GM23338 (cell line): ENCODE data around the gene NEU4. TPM values are rescaled to one million over a fixed set of nuclear protein-coding genes. Genes with fewer than 3 reads are reported as not detected.

Experiments
- ATAC-seq: fragments of 200-7000 bp; cut with Tn5 transposase; 3 replicates; pipeline ENCODE4 v1.9.1; 2020
- DNase-seq: peaks from one replicate; pipeline ENCODE4 v3.0.0-alpha.2; 2015; ENCODE audit warnings: low spot score
- H2AFZ ChIP-seq: fragments of 200-600 bp; sonication (generic); 2 replicates; pipeline ENCODE4 v1.8.0; 2016; ENCODE audit warnings: antibody characterized with exemption, mild to moderate bottlenecking, moderate library complexity
- H3F3A ChIP-seq: fragments of 200-600 bp; sonication (generic); replicated peaks from 2 replicates; pipeline ENCODE4 v1.8.0; 2017; ENCODE audit warnings: antibody characterized with exemption, mixed run types, low read depth
- H3K27ac ChIP-seq: fragments of 200-600 bp; sonication (generic); 2 replicates; pipeline ENCODE4 v1.6.1; 2016; ENCODE audit warnings: low read depth
- H3K27me3 ChIP-seq: fragments of 200-600 bp; sonication (generic); 2 replicates; pipeline ENCODE4 v1.8.0; 2016; ENCODE audit warnings: mild to moderate bottlenecking, mixed run types, moderate library complexity; ENCODE audit not compliant: insufficient read depth
- H3K36me3 ChIP-seq: fragments of 200-600 bp; sonication (generic); 2 replicates; pipeline ENCODE4 v1.8.0; 2016; ENCODE audit warnings: mild to moderate bottlenecking; ENCODE audit not compliant: insufficient read depth
- H3K4me1 ChIP-seq: fragments of 200-600 bp; sonication (generic); 2 replicates; pipeline ENCODE4 v1.8.0; 2016; ENCODE audit warnings: mild to moderate bottlenecking, moderate library complexity; ENCODE audit not compliant: insufficient read depth
- H3K4me2 ChIP-seq: fragments of 200-600 bp; sonication (generic); 2 replicates; pipeline ENCODE4 v1.7.1; 2017; ENCODE audit warnings: mixed run types
- H3K4me3 ChIP-seq: fragments of 200-600 bp; sonication (generic); 2 replicates; pipeline ENCODE4 v1.6.1; 2016; ENCODE audit warnings: mixed run types
- H3K79me2 ChIP-seq: fragments of 200-600 bp; sonication (generic); replicated peaks from 2 replicates; pipeline ENCODE4 v1.8.0; 2017; ENCODE audit warnings: mild to moderate bottlenecking; ENCODE audit not compliant: insufficient read depth
- H3K9me2 ChIP-seq: fragments of 200-600 bp; sonication (generic); 2 replicates; pipeline ENCODE4 v1.8.0; 2017; ENCODE audit not compliant: insufficient read depth
- H4K20me1 ChIP-seq: fragments of 200-600 bp; sonication (generic); replicated peaks from 2 replicates; pipeline ENCODE4 v1.8.0; 2017; ENCODE audit warnings: mild to moderate bottlenecking; ENCODE audit not compliant: insufficient read depth
- H3K27ac Mint-ChIP-seq: 2 replicates; pipeline ENCODE4 v1.8.0; 2020; ENCODE audit warnings: inconsistent platforms, mild to moderate bottlenecking, moderate library complexity, mixed read lengths
- H3K27me3 Mint-ChIP-seq: 3 replicates; pipeline ENCODE4 v1.8.0; 2022; ENCODE audit warnings: low read depth, mild to moderate bottlenecking, moderate library complexity, mixed read lengths, inconsistent platforms; ENCODE audit not compliant: insufficient read depth, poor library complexity
- H3K36me3 Mint-ChIP-seq: 3 replicates; pipeline ENCODE4 v1.8.0; 2021; ENCODE audit warnings: low read depth, mild to moderate bottlenecking, inconsistent platforms, moderate library complexity, mixed read lengths
- H3K4me1 Mint-ChIP-seq: 3 replicates; pipeline ENCODE4 v1.8.0; 2020; ENCODE audit warnings: mild to moderate bottlenecking, inconsistent platforms, mixed read lengths
- H3K4me3 Mint-ChIP-seq: 3 replicates; pipeline ENCODE4 v1.8.0; 2021; ENCODE audit warnings: moderate library complexity, mild to moderate bottlenecking, inconsistent platforms, mixed read lengths
- H3K9me3 Mint-ChIP-seq: 3 replicates; pipeline ENCODE4 v1.8.0; 2020; ENCODE audit warnings: moderate library complexity, mild to moderate bottlenecking, inconsistent platforms, mixed read lengths
- CREB1 ChIP-seq: fragments of 250-450 bp; sonication (Bioruptor Pico); IDR thresholded peaks from 2 replicates; pipeline ENCODE4 v1.5.0; 2020; ENCODE audit warnings: low read depth, mild to moderate bottlenecking, moderate library complexity
- EZH2 ChIP-seq: fragments of 200-600 bp; sonication (generic); IDR thresholded peaks from one replicate; pipeline ENCODE4 v1.8.0; 2017; ENCODE audit warnings: antibody characterized with exemption, mild to moderate bottlenecking, low read depth; ENCODE audit not compliant: unreplicated experiment
- EZH2phosphoT487 ChIP-seq: fragments of 200-600 bp; sonication (generic); IDR thresholded peaks from one replicate; pipeline ENCODE4 v1.8.1; 2018; ENCODE audit warnings: antibody characterized with exemption; ENCODE audit not compliant: unreplicated experiment
- JUNB ChIP-seq: IDR thresholded peaks from one replicate; pipeline ENCODE4 v1.6.1; 2016; ENCODE audit warnings: antibody characterized with exemption; ENCODE audit not compliant: unreplicated experiment
- NANOG ChIP-seq: IDR thresholded peaks from 2 replicates; pipeline ENCODE4 v1.6.1; 2016; ENCODE audit warnings: antibody characterized with exemption, borderline replicate concordance
- POLR2AphosphoS5 ChIP-seq: IDR thresholded peaks from 2 replicates; pipeline ENCODE4 v1.6.1; 2016; ENCODE audit warnings: antibody characterized with exemption, low read depth
- ZNF114 ChIP-seq: fragments of 250-450 bp; sonication (Bioruptor Pico); IDR thresholded peaks from 2 replicates; pipeline ENCODE4 v1.5.0; 2020; ENCODE audit warnings: mild to moderate bottlenecking, moderate library complexity
- ZNF331 ChIP-seq: fragments of 250-450 bp; sonication (Bioruptor Pico); IDR thresholded peaks from 2 replicates; pipeline ENCODE4 v1.5.0; 2020; ENCODE audit warnings: low read depth, mild to moderate bottlenecking, moderate library complexity
- polyA plus RNA-seq: library from polyadenylated mRNA; unstranded; fragments of >200 nt; fragmentation: Nextera tagmentation; extraction: Ambion mirVana; gene quantifications from 2 replicates; pipeline ENCODE4 v1.2.1, GENCODE V29; 2016
- total RNA-seq: library from RNA; depleted of rRNA; stranded (reverse); fragments of >200 nt; shearing (Covaris generic); gene quantifications from 2 replicates; pipeline ENCODE4 v1.2.3, GENCODE V29; 2014
- TF ChIP-seq, protein P1 (sequence below): IDR thresholded peaks from one replicate; pipeline ENCODE4 v1.6.1; 2018; ENCODE audit warnings: antibody characterized with exemption; ENCODE audit not compliant: unreplicated experiment
- TF ChIP-seq, protein P2 (sequence below): IDR thresholded peaks from 2 replicates; pipeline ENCODE4 v1.6.1; 2016; ENCODE audit warnings: antibody characterized with exemption

The NEU4 gene
- total and polyA plus RNA-seq, 2 experiments from 2014 or later, result 0.29 to 1.2 TPM

DNA sequence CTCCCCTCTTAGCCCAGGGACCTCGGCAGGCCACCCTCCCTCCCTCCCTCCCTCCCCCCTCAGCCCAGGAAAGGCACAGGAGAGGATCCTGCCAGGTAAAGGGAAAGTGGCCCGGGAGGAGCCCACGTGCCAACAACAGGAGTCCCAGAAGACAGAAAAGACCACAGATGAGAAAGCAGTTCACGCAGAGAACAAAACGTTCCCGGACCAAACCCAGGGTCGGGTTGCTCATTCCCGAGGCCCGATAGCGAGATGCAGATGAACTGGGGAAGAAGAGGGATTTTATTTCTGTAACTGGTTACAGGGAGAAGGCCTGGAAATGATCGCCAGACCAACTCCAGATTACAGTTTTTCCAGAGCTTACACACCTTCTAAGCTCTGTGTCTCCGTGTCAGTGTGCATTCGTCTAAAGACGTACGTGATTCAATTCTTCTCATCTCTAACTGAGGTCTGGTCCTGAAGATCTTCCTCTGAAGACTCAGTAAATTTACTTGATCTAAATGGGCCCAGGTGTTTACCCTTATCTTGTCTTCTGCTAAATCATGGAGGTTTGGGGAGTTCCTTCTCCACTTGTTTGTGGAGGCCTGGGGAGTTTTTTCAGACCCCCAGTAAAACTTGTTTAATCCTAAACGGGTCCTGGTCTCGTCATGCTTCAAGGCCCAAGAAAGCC is 807 bp upstream of the NEU4 start:
- H3K27ac Mint-ChIP-seq, result no peak overlapping the region
- no peaks in the 10 kb centered on the region; the same call in 2 of the 3 replicates for H3K36me3 Mint-ChIP-seq
- Histone ChIP-seq H2AFZ (peak overlapping the region; percentile 70; the same call in 1 of the 2 replicates), H4K20me1 (no peaks in the 10 kb centered on the region), H3K79me2 (no peaks in the 10 kb centered on the region), H3K9me2 (no peaks in the 10 kb centered on the region), H3K4me2 (peak overlapping the region; percentile 49; the same call in 1 of the 2 replicates), H3K27ac (no peak overlapping the region), H3K4me3 (no peak overlapping the region), H3F3A (peaks cover 11% of the 10 kb centered on the region; the same call in 1 of the 2 replicates), H3K36me3 (no peaks in the 10 kb centered on the region), H3K27me3 (peaks cover 17% of the 10 kb centered on the region), H3K4me1 (peaks cover 16% of the 10 kb centered on the region; the same call in 1 of the 2 replicates)
- H3K4me1 Mint-ChIP-seq, result peaks cover 14% of the 10 kb centered on the region
- H3K9me3 Mint-ChIP-seq, result no peaks in the 10 kb centered on the region
- H3K27me3 Mint-ChIP-seq, result peaks cover 27% of the 10 kb centered on the region
- H3K4me3 Mint-ChIP-seq, result peak overlapping the region; percentile 34; the same call in 1 of the 3 replicates
- TF ChIP-seq JUNB (no peak), ZNF114 (CRISPR knock-in tag) (no peak), ZNF331 (no peak), EZH2phosphoT487 (no peak), POLR2AphosphoS5 (no peak)
- TF ChIP-seq, protein P1, sequence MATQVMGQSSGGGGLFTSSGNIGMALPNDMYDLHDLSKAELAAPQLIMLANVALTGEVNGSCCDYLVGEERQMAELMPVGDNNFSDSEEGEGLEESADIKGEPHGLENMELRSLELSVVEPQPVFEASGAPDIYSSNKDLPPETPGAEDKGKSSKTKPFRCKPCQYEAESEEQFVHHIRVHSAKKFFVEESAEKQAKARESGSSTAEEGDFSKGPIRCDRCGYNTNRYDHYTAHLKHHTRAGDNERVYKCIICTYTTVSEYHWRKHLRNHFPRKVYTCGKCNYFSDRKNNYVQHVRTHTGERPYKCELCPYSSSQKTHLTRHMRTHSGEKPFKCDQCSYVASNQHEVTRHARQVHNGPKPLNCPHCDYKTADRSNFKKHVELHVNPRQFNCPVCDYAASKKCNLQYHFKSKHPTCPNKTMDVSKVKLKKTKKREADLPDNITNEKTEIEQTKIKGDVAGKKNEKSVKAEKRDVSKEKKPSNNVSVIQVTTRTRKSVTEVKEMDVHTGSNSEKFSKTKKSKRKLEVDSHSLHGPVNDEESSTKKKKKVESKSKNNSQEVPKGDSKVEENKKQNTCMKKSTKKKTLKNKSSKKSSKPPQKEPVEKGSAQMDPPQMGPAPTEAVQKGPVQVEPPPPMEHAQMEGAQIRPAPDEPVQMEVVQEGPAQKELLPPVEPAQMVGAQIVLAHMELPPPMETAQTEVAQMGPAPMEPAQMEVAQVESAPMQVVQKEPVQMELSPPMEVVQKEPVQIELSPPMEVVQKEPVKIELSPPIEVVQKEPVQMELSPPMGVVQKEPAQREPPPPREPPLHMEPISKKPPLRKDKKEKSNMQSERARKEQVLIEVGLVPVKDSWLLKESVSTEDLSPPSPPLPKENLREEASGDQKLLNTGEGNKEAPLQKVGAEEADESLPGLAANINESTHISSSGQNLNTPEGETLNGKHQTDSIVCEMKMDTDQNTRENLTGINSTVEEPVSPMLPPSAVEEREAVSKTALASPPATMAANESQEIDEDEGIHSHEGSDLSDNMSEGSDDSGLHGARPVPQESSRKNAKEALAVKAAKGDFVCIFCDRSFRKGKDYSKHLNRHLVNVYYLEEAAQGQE, result no peak
- DNase-seq, result peak; percentile 52
- no peak for ATAC-seq

DNA sequence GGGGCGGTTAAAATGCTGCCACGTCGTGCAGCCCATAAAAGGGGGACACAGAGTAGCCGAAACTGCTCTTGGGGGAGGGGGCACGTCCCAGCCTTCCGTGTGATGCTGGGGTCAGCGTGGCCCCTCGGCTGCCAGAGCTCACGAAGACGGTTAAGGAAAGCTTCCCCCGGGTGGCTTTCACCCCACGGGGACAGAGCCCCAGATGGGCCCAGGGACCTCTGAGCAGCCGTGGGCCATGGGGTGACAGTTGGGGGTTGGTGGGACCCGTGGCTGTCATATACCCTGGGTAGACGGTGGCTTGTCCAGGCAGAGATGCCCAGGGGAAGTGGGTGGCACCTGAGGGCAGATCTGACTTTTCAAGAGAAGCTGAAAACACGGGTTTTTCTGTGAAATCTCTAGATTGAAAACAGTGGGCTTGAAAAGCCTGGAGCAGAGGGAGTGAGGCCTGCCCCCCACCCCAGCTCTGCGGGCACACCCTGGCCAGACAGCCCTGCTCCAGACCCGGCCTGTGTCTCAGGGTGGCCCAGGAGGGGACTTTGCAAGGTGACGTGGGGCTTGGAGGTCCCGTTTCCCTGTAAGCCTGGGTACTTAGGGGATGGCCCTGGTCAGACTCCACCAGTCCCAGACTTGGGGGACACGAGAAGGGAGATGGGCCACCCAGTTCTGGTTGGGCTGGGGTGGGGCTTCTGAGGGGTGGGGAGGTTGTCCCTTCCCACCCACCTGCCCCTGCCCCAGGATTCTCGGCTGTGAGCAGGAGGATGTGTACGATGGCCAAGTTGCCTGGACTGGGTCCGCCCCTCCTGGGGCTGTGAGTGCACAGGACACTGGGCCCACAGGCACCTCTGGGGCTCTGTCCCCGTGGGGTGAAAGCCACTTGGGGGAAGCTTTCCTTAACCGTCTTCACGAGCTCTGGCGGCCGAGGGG is 652 bp downstream of the NEU4 start:
- H3K27ac Mint-ChIP-seq, result no peak overlapping the region
- Histone ChIP-seq H3K4me2 (no peak overlapping the region), H3K27ac (no peak overlapping the region), H3K36me3 (no peaks in the 10 kb centered on the region), H4K20me1 (no peaks in the 10 kb centered on the region), H3F3A (peaks cover 11% of the 10 kb centered on the region; the same call in 1 of the 2 replicates), H3K4me3 (no peak overlapping the region), H2AFZ (no peak overlapping the region), H3K27me3 (peaks cover 2% of the 10 kb centered on the region), H3K4me1 (peaks cover 8% of the 10 kb centered on the region; the same call in 1 of the 2 replicates), H3K9me2 (no peaks in the 10 kb centered on the region), H3K79me2 (no peaks in the 10 kb centered on the region)
- DNase-seq (no peak), ATAC-seq (no peak)
- H3K4me1 Mint-ChIP-seq, result peaks cover 14% of the 10 kb centered on the region
- H3K27me3 Mint-ChIP-seq, result peaks cover 17% of the 10 kb centered on the region
- no peaks in the 10 kb centered on the region; the same call in 2 of the 3 replicates for H3K36me3 Mint-ChIP-seq
- H3K4me3 Mint-ChIP-seq, result no peak overlapping the region
- no peaks in the 10 kb centered on the region for H3K9me3 Mint-ChIP-seq
- TF ChIP-seq, protein P2, sequence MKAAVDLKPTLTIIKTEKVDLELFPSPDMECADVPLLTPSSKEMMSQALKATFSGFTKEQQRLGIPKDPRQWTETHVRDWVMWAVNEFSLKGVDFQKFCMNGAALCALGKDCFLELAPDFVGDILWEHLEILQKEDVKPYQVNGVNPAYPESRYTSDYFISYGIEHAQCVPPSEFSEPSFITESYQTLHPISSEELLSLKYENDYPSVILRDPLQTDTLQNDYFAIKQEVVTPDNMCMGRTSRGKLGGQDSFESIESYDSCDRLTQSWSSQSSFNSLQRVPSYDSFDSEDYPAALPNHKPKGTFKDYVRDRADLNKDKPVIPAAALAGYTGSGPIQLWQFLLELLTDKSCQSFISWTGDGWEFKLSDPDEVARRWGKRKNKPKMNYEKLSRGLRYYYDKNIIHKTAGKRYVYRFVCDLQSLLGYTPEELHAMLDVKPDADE, result no peak
- TF ChIP-seq NANOG (no peak), EZH2 (no peak), JUNB (no peak), CREB1 (no peak), ZNF114 (CRISPR knock-in tag) (no peak)
- TF ChIP-seq, protein P1, result no peak
